Measurements from ENCODE around the gene KIAA1210.

Gene KIAA1210

DNA sequence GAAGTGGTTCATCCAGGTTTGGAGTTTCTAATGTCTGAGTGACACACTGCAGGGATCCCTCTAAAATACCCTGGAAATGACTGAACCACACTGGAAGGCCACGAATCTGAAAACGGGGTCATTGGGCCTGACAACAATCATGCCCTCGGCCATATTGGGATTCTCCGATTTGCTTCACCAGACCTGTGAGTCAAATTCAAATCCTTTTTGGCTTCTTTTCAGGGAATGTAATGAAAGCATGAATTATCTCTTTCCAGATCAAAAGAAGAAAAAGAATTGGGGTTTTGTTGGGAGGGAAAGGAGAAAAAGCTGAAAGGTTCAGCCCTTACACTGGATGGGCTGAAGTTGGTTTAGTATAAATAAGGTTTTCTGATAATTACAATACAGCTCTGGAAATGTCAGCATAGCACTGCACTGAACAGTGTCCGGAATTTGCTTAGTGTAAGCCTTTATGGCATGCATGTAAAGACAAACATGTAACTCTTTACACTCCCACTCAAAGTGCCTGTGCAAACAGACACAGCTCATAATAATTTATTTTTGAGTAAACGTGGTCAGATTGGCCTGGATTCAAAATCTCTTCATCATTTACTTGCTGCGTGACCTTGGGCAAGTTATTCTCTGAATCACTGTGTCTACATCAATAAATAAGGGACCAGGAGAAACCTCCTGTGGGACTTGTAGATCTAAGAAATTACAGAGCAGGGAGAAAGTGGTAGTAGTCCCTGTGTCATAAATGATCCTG, 33.4 kb downstream of the KIAA1210 start:
- no peak for DNase-seq (ENCODE audit: low read depth in 2 of 2)

DNA sequence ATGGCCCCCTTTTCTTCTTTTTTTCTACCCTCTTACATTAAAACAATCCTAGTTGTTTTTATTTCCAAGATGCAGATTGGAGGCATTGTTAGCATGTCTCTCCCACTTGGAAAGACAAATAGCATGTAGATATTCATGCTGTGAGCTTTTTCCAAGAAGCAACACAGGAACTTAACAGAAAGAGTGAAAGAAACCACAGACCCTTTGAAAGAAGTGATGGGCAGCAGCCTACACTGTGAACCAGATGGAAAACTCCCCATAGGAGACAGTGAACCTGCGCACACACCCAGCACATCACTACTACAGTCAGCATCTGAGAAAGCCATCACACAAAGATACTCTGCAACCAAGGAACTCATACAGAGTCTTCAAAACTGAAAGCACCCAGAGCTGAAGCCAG, 37.0 kb downstream of the KIAA1210 start:
- no peak for DNase-seq (ENCODE audit: low read depth in 2 of 2)

DNA sequence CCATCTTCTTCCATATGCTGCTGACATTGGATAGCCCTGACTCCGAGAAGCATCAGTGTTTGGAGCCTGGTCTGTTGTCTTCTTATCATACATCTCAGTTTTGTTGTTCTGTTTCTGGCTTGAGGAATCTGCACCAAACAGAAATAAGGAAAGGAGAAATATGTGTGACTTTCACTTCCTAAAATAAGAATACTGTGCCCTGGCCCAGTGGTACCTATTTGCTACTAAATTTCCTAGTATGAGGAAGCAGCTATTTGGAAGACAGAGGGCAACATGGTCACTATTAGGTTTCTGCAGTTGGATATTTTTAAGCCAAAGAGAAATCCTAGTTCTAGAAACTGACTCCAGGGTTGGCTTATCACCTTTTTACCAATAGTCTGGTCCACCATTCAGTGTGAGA, 38.0 kb downstream of the KIAA1210 start:
- DNase-seq (ENCODE audit: low read depth in 2 of 2), result no peak

DNA sequence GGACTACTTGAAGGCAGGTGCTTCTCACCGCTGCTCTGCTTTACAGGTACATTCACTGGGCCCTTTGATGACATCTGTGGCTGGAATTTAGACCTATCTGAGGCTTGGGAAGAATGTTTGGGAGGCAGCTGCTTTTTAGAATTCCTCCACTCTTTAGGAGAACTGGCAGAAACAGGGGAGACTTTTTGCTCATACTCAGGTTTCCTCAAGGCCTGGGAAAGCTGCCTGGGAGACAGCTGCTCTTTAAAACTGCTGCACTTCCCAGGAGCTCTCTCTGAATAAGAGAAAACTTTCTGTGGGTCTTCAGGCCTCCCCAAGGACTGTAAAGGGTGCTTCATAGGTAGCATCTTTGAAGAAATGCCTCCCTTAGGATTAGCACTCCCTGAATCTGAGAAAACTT, 40.5 kb downstream of the KIAA1210 start:
- no peak for DNase-seq (ENCODE audit: low read depth in 2 of 2)

DNA sequence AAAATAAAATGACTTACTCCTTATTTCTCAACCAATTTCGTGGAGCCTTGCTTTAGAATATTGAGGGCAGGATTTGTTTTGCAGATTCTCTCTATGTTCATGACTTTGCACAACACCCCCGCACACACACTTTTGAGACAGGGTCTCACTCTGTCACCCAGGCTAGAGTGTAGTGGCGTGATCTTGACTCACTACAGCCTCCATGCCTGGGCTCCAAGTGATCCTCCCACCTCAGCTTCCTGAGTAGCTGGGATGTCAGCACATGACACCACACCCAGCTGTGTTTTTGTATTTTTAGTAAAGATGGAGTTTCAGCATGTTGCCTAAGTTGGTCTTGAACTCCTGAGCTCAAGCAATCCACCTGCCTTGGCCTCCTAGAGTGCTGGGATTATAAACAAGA, 42.8 kb downstream of the KIAA1210 start:
- no peak for DNase-seq (ENCODE audit: low read depth in 2 of 2)

DNA sequence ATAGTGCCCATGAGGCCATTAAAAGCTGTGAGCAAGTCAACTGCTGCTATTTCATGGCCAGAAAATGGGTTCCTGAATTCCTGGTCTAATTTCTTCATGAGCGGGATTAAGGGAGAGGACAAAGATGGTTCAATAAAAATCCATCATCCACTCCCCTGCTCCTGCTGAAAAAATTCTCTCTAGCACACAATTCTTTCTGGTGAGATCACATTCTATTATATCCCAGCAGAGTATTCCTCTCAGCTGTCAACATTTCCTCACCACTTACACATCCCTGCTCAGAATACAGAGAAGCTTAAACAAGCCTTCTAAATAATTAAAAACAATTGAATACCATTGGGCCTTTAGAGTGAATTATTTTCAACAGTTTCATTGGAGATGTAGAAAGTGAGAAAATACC, 45.3 kb downstream of the KIAA1210 start:
- DNase-seq (ENCODE audit: low read depth in 2 of 2), result no peak

DNA sequence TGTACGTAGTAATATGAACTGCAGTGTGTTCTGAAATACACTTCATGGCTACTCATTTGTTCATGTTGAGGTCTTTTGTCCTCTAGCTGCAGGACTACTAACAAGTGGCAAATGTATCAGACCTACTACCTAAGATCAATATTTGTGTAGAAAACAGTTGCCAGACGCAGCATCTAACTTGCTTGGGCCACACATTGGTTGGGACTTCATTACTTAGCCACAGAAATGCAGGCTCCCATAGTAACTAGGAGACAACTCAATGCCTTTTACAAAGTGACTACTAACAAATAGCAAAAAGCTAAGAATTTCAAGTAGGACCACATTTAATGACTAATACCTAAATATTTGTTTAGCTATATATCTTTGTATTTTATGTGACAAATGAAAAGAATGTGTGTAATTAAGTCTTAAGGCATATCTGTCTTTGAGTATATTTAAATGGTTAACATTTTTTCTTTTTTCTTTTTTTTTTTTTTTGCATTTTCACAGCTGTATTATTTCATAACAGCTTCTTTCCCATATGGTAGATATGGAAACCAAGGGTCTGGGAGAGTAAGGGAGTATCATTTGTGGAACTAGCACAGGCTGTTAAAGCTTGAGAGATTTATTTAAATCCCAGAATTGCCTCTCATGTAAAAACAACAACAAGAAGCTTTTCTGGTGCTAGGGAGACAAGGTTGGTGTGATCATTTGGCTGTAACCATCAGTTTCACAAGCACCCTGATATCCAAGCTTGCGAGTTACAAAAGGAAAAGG, 52.2 kb downstream of the KIAA1210 start:
- no peak for DNase-seq (ENCODE audit: low read depth in 2 of 2)

DNA sequence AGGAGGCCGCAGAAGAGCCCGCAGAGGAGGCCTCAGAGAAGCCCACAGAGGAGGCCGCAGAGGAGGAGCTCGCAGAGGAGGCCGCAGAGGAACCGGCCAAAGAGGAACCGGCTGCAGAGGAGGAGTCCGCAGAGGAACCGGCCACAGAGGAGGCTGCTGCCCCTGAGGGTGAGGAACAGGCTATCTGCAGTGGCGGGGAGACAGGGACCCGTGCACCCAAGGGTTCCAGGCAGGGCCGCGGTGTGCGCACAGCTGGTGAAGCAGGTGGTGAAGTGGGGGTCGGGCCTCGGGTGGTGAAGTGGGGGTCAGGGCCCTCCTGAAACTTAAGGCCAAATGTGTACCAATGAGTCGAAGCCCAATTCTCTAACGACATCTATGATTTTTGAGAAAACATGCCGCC, 53.7 kb downstream of the KIAA1210 start:
- no peak for DNase-seq (ENCODE audit: low read depth in 2 of 2)

DNA sequence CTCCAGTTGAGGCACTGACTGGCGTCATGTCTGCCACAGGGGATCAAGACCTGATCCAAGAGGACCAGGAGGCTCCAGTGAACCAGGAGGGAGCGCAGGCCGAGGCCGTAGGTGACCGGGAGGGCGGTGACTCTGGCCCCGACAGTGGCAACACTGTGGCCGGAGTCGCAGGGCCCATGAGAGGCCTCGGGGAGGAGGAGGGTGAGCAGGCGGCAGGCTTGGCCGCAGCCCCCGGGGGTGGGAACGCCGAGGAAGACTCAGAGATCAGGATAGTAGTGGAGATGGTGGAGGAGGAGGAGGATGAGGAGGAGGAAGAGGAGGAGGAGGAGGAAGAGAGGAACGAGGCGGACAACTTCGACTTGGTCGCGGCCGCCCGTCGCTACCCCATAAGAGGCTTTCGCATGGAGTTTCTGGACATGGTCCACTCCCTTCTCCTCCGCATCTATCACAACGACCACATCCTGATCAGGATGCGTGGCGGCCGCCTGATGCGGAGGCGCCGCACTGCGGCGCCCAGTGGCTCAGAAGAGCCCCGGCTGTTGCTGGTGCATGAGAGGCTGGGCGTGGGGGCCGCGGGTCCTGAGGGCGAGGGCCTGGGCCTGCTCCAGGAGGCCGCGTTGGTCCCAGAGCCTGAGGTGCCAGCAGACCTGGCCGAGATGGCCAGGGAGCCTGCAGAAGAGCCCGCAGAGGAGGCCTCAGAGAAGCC, 54.3 kb downstream of the KIAA1210 start:
- DNase-seq (ENCODE audit: low read depth in 2 of 2), result no peak

DNA sequence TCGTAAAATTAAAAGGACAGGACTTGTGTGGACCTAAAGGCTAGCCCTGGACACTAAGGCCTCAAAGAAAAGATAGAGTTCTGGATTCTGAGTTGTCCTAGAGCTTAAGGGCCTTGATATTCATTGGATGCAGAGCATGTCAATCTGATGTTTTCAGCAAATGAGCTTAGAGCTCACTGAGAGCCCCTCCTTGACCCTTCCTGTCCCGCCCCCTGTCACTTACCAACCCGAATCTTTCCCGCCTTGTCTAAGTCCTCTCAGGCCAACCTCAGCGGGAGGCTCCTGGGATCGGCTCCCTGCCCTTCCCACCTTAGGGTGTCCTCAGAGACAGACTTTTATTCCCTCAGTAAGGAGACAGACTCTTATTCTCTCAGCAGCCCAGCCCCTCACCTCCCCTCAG, 54.9 kb downstream of the KIAA1210 start, which contains the start of gene CT47C1:
CT47C1 (plus strand) TSS at position 250 of the 400 bp plus-strand sequence. CDS start 233 bp downstream, outside the sequence.
- DNase-seq (ENCODE audit: low read depth in 2 of 2), result no peak

DNA sequence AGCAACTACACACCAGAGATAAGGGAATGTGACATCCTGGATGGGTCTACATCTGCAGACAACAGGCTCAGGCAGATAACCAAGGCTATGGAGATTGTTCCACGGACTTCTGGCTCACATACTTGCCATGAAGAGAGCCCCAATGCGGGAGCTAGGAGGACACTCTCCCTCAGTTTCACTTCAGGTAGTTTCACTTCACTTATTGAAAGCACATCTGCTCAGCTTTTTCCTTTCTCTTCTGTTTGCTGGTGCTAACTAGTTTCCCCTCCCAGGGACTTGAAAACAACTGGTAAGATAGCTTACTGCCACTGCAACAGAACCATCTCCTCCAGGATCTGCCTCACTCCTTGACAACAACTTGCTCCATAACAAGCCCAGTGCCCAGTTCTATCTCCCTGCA, 56.2 kb downstream of the KIAA1210 start:
- no peak for DNase-seq (ENCODE audit: low read depth in 2 of 2)

DNA sequence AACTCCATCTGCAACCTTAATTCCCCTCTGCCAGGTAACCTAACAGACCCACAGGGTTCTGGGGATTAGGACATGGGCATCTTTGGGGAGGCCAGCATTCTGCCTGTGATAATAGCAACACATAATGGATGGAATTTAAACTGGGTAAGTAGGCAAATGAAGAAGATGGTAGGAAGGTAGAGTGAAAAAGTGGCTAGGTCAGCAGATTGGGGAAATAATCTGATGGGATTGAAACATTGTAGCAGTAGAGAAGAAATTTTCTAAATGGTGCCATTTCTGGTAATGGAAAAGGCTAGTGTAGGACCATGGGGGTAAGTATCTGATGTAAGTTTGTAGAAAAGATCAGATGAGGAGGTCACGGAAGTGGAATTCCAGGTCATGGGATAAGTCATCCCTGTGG, 57.9 kb downstream of the KIAA1210 start:
- no peak for DNase-seq (ENCODE audit: low read depth in 2 of 2)

DNA sequence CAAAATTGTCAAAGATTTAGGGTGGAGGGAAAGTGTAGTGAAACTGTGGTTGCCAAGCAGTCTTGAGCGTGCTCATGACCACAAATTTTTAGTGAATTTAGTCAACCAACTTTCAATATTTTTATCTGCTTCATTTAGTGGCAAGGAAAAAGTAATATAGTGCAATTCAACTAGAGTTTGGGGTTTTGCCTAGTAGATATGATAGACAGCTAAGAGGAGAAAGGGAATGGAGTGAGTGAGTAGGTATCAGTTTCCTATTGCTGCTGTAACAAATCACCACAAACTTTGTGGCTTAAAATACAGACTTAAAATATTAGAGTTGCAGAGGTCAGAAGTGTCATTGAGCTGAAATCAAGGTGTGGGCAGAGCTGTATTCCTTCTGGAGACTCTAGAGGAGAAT, 58.5 kb downstream of the KIAA1210 start:
- DNase-seq (ENCODE audit: low read depth in 2 of 2), result no peak

DNA sequence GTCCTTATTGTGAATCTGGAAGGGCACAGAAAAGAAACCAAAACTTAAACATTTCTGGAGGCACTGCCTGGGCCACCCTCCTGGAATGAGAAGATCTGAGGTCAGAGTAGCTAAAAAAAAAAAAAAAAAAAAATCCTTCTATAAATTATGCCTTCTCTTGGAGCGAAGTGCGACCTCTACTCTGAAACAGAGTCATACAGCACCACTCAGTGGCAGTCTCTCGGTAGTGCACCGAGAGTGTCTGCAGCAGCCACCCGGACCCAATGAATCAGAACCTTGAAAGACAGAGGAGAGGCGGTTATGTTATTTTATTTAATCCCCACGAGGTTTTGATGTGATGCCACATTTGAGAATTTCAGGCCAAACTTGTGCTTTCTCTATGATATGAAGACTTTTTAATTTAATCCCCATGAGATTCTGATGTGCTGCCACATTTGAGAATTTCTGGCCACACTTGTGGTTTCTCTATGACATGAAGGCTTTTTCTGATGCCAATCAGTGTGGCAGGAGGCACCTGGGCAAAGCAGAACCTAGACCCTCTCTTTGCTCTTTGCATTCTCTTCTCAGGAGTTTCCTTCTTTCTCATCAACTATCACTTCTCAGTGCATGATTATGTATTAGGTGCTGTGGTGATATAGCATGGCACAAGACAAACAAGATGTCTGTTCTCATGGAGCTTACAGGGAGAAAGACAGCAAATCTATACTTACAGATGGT, 60.4 kb downstream of the KIAA1210 start:
- peak in 1 of 2 donors; percentile 23 for DNase-seq (ENCODE audit: low read depth in 2 of 2)

DNA sequence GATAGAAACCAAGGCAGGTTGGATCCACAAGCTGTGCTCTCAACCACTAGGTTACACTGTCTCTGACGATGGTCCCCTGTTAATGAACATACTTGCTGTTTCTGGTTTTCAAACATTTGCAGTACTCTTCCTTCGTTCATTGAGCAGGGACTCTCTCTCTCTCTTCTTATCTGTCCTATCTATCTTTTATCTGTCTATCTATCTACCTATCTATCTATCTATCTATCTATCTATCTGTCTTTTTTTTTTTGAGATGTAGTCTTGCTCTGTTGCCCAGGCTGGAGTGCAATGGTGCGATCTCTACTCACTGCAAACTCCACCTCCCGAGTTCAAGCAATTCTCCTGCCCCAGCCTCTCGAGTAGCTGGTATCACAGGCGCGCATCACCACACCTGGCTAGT, 64.2 kb downstream of the KIAA1210 start:
- no peak for DNase-seq (ENCODE audit: low read depth in 2 of 2)

DNA sequence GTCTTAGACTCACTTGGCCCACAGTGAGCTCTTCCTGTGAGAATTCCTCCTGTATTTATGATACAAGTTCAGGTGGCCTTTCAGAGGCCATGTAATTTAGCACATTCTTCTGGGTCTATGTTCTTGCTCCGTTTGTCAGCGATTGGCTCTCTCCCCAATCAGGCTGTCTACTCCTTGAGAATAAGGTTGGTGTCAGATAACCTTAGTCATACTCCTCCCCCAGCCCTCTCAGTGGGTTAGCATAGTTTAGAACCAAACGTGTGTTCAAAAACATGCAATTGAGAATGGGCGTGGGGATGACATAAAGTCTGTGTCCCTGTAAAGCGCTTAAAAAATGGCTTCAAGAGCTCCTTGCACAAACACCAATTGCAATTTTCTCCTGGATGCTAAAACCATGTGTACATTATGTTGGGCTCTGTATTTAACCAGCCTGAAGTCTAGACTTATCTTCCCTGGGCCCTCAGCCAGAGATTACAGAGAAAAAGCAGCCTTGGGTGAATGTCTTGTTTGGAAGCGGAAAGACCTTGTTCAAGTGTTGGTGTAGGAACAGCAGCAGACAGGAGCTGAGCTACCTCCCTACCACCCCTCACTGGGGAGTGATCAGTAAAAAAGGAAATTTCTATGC, 64.8 kb downstream of the KIAA1210 start:
- DNase-seq (ENCODE audit: low read depth in 2 of 2), result no peak

DNA sequence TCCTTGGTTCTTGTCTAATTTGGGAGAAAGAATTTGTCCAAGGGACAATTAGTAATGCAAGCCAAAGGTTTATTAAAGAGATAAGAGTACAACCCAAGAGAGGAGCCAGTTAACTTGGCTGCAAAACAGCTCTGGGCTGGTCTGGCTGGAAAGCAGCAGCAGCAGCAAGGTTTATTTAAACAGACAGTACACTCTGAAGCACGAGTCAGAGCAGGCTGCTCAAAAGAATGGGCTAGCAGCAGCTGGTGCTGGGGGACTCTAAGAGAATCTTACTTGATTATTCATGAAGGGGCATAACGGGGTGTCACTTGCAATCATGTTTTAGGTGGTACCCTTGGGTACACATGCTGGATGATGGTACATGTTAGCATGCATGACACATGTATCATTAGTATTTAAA, 71.9 kb downstream of the KIAA1210 start:
- DNase-seq (ENCODE audit: low read depth in 2 of 2), result no peak

DNA sequence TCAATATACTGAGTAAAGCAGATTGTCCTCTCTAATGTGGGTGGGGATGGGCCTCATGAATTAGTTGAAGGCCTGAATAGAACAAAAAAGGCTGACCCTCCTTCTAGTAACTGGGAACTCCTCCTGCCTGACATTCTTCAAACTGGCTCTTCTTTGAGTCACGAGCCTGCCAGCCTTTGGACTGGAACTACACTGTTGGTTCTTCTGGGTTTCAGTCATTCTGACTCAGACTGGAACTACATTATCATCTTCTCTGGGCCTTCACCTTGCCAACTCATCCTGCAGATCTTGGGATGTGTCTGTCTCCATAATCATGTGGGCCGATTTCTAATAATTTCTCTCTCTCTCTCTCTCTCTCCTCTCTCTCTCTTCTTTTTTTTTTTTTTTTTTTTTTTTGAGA, 81.7 kb downstream of the KIAA1210 start:
- no peak for DNase-seq (ENCODE audit: low read depth in 2 of 2)

DNA sequence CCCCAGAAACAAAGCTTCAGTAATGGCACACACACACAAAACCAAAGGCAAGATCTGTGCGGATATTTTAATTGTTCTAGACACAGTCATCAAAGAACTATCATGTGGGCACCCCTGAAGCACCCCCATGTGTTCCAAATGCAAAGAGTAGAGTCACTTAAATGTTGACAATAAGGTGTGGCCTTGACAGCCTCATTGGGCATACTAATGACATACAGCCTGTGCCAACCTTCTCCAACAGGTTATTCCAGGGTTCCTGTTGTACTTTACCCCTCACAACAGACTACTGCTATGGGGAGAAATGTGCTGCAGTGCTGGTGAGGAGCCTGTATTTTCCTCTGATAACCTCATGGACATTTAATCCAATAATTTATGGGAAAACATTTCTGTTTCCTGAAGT, 84.6 kb downstream of the KIAA1210 start:
- no peak for DNase-seq (ENCODE audit: low read depth in 2 of 2)

DNA sequence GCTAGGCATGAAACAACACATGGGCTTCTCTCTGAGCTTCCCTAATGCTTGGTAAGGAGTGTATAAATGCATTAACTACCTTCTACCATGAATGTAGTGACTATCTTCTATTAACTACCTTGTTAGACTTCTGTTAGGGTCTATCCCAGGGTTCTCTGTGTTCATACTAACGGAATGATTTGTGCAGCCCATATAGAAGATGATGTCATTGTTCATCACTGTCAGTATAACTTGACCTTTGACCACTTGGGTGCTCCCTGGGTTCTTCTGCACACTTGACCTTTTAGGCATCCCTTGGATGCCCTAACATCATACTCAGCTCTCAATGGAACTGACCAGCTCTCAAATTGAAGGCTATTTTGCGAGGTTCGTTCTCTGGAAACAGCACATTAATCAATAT, 85.6 kb downstream of the KIAA1210 start:
- DNase-seq (ENCODE audit: low read depth in 2 of 2), result no peak

DNA sequence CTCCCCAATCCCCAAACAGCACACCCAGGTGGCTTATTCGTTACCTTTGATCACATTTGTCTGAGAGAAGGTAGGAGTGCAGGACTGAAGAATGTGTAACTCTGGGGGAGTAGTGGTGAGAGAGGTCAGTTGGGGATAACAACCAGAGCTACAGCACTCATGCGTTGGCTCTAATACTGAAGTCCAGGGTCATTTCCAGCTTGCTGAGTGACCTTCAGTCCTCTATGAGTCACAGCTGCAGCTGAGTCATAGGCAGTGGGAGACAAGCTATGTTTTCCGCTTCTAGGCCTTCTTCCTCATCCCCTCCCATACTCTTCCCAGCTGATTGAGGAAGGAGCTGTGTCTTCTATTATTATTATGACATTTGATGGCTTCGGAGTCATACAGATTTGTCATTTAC, 86.4 kb downstream of the KIAA1210 start:
- no peak for DNase-seq (ENCODE audit: low read depth in 2 of 2)

DNA sequence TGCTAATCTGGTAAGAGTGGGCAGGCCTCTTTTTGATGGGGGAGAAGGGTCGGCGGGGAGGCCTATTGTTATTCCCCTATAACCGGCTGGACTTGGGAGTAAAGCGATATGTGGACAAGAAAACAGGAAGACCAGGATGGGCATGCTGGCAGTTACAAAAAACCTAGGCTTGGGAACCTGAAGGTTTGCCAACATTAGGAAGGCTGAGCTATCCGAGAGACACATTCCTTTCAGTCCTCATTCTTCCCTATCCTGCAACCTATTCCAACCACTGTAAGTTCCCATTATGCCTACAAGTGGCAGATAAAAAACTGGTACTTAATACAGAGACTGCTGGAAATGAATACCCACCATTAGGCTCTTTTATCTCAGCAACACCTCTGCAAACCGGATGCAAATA, 87.2 kb downstream of the KIAA1210 start:
- no peak for DNase-seq (ENCODE audit: low read depth in 2 of 2)

All from stimulated activated CD8-positive, alpha-beta memory T cell treated with anti-CD3 and anti-CD28 coated beads, Interleukin-2, amount 100 ng/mL, for 48 hours (primary cell).